PFSK-1 (cell line): Measurements from ENCODE around the gene PI4KA.

Source experiments
- FOXP2 ChIP-seq: optimal IDR thresholded peaks from 2 replicates; pipeline ENCODE3; 2011; ENCODE audit warnings: borderline replicate concordance, control low read depth, inconsistent platforms; ENCODE audit not compliant: insufficient read depth; ENCODE audit errors: extremely low read length, extremely low read depth
- POLR2AphosphoS5 ChIP-seq: IDR thresholded peaks from 2 replicates; pipeline ENCODE4 v1.6.1; 2012; ENCODE audit warnings: low read depth, mild to moderate bottlenecking, control low read depth, low read length, moderate library complexity
- TF ChIP-seq, protein P1 (sequence below), 2 experiments: IDR thresholded peaks; 2 replicates each; pipeline versions ENCODE4 v1.6.1 to v1.8.0; 2011 to 2012; ENCODE audit warnings: low read depth in 2 of 2, low read length in 2 of 2, control low read depth in 1 of 2, inconsistent platforms in 1 of 2, mild to moderate bottlenecking in 1 of 2, moderate library complexity in 1 of 2; ENCODE audit not compliant: insufficient read depth in 1 of 2

DNA sequence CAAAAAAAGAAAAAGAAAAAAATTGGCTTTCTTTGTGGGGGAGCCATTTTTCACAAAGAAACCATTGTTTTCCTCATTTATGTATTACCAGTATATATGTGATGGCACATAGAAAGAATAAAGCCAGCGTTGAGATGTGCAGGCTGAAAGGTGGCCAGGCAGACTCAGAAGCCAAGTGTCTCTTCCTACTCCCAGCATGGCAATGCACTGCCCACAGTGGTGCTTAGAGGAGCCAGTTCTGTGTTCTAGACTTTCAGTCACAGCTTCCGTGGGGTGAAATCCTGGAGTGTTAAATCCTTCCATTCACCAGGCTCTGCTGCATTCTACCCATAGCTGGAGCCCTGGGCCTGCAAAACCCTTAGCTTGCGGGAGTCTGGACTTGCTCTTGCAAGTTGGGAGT is 19.1 kb upstream of the PI4KA start:
- no peak for TF ChIP-seq POLR2AphosphoS5
- TF ChIP-seq, protein P1, sequence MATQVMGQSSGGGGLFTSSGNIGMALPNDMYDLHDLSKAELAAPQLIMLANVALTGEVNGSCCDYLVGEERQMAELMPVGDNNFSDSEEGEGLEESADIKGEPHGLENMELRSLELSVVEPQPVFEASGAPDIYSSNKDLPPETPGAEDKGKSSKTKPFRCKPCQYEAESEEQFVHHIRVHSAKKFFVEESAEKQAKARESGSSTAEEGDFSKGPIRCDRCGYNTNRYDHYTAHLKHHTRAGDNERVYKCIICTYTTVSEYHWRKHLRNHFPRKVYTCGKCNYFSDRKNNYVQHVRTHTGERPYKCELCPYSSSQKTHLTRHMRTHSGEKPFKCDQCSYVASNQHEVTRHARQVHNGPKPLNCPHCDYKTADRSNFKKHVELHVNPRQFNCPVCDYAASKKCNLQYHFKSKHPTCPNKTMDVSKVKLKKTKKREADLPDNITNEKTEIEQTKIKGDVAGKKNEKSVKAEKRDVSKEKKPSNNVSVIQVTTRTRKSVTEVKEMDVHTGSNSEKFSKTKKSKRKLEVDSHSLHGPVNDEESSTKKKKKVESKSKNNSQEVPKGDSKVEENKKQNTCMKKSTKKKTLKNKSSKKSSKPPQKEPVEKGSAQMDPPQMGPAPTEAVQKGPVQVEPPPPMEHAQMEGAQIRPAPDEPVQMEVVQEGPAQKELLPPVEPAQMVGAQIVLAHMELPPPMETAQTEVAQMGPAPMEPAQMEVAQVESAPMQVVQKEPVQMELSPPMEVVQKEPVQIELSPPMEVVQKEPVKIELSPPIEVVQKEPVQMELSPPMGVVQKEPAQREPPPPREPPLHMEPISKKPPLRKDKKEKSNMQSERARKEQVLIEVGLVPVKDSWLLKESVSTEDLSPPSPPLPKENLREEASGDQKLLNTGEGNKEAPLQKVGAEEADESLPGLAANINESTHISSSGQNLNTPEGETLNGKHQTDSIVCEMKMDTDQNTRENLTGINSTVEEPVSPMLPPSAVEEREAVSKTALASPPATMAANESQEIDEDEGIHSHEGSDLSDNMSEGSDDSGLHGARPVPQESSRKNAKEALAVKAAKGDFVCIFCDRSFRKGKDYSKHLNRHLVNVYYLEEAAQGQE (IDR thresholded peaks at IDR 0.05; ENCODE audit: insufficient read depth in 1 of 2, low read depth in 2 of 2, low read length in 2 of 2), result no peak
- no peak for TF ChIP-seq FOXP2
